Heart right ventricle (tissue), 16 donors: Measurements from ENCODE around the gene GRIN2A. TPM values are rescaled to one million over a fixed set of nuclear protein-coding genes. Genes with fewer than 3 reads are reported as not detected.

Source experiments
- ATAC-seq, 8 donors: fragments of 200-7000 bp; cut with Tn5 transposase; one replicate each; pipeline ENCODE4 v1.9.1; 2020; ENCODE audit warnings: mild to moderate bottlenecking in 8 of 8, moderate library complexity in 8 of 8, moderate number of reproducible peaks in 1 of 8
- DNase-seq, 2 donors: peaks; one replicate each; pipeline ENCODE4 v3.0.0-alpha.2; 2020
- H3K27ac ChIP-seq, 10 donors: fragments of 200-600 bp; sonication (generic) in 2 of 10; one replicate each; pipeline versions ENCODE4 v1.5.0 to v1.8.0; 2020 to 2022; ENCODE audit warnings: mild to moderate bottlenecking in 3 of 10
- H3K27me3 ChIP-seq, 7 donors: fragments of 200-600 bp; one replicate each; pipeline ENCODE4 v1.8.0; 2021 to 2022; ENCODE audit warnings: mild to moderate bottlenecking in 2 of 7
- H3K36me3 ChIP-seq, 9 donors: fragments of 200-600 bp; sonication (generic) in 1 of 9; one replicate each; pipeline versions ENCODE4 v1.5.0 to v1.8.0; 2020 to 2022; ENCODE audit warnings: mild to moderate bottlenecking in 2 of 9
- H3K4me1 ChIP-seq, 9 donors: fragments of 200-600 bp; sonication (generic) in 1 of 9; one replicate each; pipeline versions ENCODE4 v1.5.0 to v1.8.0; 2020 to 2022; ENCODE audit warnings: mild to moderate bottlenecking in 4 of 9
- H3K4me3 ChIP-seq, 10 donors: fragments of 200-600 bp; sonication (generic) in 2 of 10; one replicate each; pipeline versions ENCODE4 v1.5.0 to v1.8.0; 2020 to 2022; ENCODE audit warnings: mild to moderate bottlenecking in 7 of 10, moderate library complexity in 2 of 10
- H3K9me3 ChIP-seq, 11 donors: fragments of 200-600 bp in 10 of 11; sonication (generic) in 2 of 11; one replicate each; pipeline versions ENCODE4 v1.5.0 to v1.8.0; 2013 to 2022; ENCODE audit warnings: mild to moderate bottlenecking in 2 of 11, control low read depth in 1 of 11, moderate library complexity in 1 of 11
- CTCF ChIP-seq, 9 donors: fragments of 200-600 bp; sonication (generic) in 2 of 9; IDR thresholded peaks; one replicate each; pipeline versions ENCODE4 v1.5.0 to v1.8.0; 2021 to 2022; ENCODE audit warnings: antibody characterized with exemption in 9 of 9, mild to moderate bottlenecking in 5 of 9, moderate library complexity in 1 of 9
- WGBS, 2 donors: extraction: QIAGEN DNeasy Blood & Tissue Kit; methylation state at CpG; one replicate each; pipeline ENCODE4 v1.1.7; 2013; ENCODE audit warnings: inconsistent platforms in 1 of 2; 5-methylcytosine and 5-hydroxymethylcytosine counted together
- intact Hi-C, 10 donors: fragments of 100-400 bp; cut with DNase I; formaldehyde crosslinking; loops; one replicate each; pipeline versions ENCODE4 v1.11.1 to v1.14.2; 2022
- polyA plus RNA-seq, 2 donors: library from polyadenylated mRNA; stranded (reverse); fragments of 200-250 nt; gene quantifications; one replicate each; pipeline ENCODE4 v1.2.3, GENCODE V29; 2013
- total RNA-seq, 10 donors: library from RNA; stranded (reverse); fragmentation: NEBNext Ultra II Directional in 3 of 10; extraction: Animal tissue kit (Norgen Biotek cat#: 25700) in 3 of 10; gene quantifications; one replicate each; pipeline versions ENCODE4 v1.2.1 to v1.2.4, GENCODE V29; 2021 to 2023
- donor health status: Arrhythmogenic right ventricular cardiomyopathy.
- donor health status: ischemic (EF 13 %, LVEDD 7.1; RV severe dilation, severe dysfunction).
- donor health status: healthy with polysubstance abuse.
- donor health status: DM: no; HTN: yes; CAD: no.
- donor health status: DM: no; HTN: no; CAD: no.
- donor health status: ischemic (EF 25% LVEDD 6.9; RV normal size, moderate dysfunction).
- donor health status: ischemic (EF 25% LVEDD 5.7; RV mildly dilated, moderate dysfunction).
- donor health status: healthy.
- donor health status: DM: yes; HTN: yes; CAD: no.
- donor health status: Ischemic cardiomyopathy.
- donor health status: ischemic (EF 35%, LVEDD 5.7; RV mildly dilated, moderate dysfunction).
- donor health status: nonischemic (EF 11% LVEDD 7.7; RV severe dilation, severe dysfunction).
- donor health status: DM: yes; HTN: yes; CAD: no.
- donor health status: PGD.
- donor health status: ischemic (EF 29% LVEDD 5.4; RV normal size, mild dysfunction).
- donor health status: nonischemic (EF 23%, LVEDD 6.1; RV moderate dilation, normal function).

GRIN2A gene
- total and polyA plus RNA-seq, 12 donors, result 0.01 to 11.7 (median 4.7) TPM

DNA sequence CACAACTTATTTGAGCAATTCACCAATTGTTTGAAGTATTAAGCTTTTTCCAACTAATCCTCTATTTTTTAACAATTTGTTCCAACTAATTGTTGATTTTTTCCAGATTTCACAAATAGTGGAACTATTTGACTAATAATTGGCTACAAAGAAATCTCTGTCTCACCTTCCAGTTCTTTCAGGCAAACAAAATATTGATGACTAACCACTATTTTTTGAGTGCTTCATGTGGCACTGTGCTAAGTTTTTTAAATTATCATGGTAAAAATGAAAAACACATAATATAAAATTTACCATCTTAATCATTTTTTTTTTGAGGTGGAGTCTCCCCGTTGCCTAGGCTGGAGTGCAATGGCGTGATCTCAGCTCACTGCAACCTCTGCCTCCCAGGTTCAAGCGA is 24.6 kb upstream of the GRIN2A start:
- no peak for ATAC-seq

GRCh38 chr16:10206215-10206614 is 24.0 kb upstream of the GRIN2A start:
- H3K27me3 ChIP-seq, result peaks cover 0 to 7% (median 0%) of the 10 kb centered on the region in 7 donors
- no peaks in the 10 kb centered on the region for H3K36me3 ChIP-seq
- no peak overlapping the region for H3K27ac ChIP-seq
- WGBS, 2 donors, result 86 to 88% methylated on average over 1 of the region's 1 CpG
- H3K4me1 ChIP-seq, result no peaks in the 10 kb centered on the region
- H3K9me3 ChIP-seq, result peaks cover 0 to 9% (median 0%) of the 10 kb centered on the region in 11 donors
- intact Hi-C loops, result no loop called here
- ATAC-seq (no peak), DNase-seq (no peak)
- no peak overlapping the region for H3K4me3 ChIP-seq
- TF ChIP-seq CTCF (IDR thresholded peaks at IDR 0.05), result no peak

More for the DNA sequence above, 24.6 kb upstream of the GRIN2A start:
- Histone ChIP-seq H3K9me3 (peaks cover 0 to 9% (median 0%) of the 10 kb centered on the region in 11 donors), H3K4me3 (no peak overlapping the region), H3K27me3 (peaks cover 0 to 2% (median 0%) of the 10 kb centered on the region in 7 donors), H3K36me3 (no peaks in the 10 kb centered on the region), H3K4me1 (no peaks in the 10 kb centered on the region), H3K27ac (no peak overlapping the region)
- intact Hi-C loops, result no loop called here
- no peak for TF ChIP-seq CTCF (IDR thresholded peaks at IDR 0.05)
- DNase-seq, result no peak
- WGBS, 2 donors, result 74 to 88% methylated on average over 3 of the region's 3 CpGs

DNA sequence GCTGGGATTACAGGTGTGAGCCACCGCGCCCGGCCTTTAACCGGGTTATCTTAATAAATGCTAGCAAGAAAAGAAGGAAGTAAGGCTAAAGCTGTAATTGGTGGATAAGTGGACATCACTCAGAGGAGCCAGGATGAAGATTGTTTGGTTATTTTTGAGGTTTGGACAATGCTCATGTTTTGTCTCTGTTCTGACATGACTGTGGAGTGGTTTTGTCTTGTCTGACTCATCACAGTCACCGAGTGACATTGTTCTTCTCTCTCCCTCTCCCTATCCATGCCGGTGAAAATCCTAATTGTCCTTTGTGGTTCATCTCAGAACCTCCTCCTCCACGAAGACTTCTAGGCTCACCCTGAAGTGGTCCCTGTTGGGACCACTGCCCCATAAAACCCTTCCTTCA is 23.5 kb upstream of the GRIN2A start:
- H3K36me3 ChIP-seq, result no peaks in the 10 kb centered on the region
- H3K4me3 ChIP-seq, result no peak overlapping the region
- H3K9me3 ChIP-seq, result peaks cover 0 to 9% (median 0%) of the 10 kb centered on the region in 11 donors
- DNase-seq, result no peak
- no peaks in the 10 kb centered on the region for H3K4me1 ChIP-seq
- TF ChIP-seq CTCF (IDR thresholded peaks at IDR 0.05), result no peak
- WGBS, 2 donors, result 94 to 95% methylated on average over 7 of the region's 7 CpGs
- H3K27ac ChIP-seq, result no peak overlapping the region
- intact Hi-C loops, result no loop called here
- ATAC-seq, result no peak
- peaks cover 0 to 9% (median 0%) of the 10 kb centered on the region in 7 donors for H3K27me3 ChIP-seq

DNA sequence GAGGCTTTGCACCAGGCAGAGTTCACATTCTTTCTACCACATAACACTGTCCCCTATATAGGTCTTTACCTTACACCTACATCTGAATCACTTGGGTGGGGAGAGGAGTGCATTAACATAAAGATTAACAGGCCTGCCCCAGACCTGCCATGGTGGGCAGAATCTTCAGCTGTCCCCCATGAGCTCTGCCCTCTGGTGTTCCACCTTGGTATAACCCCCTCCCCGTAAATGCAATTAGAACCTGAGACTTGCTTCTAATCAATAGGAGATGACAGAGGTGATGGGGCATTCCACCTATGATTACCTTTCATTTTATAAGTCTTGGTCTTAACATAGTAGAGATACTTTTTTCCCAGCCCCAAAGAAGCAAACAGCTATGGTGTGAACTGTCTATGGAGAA is 20.4 kb upstream of the GRIN2A start:
- Histone ChIP-seq H3K4me1 (no peaks in the 10 kb centered on the region), H3K36me3 (no peaks in the 10 kb centered on the region), H3K27me3 (peaks cover 0 to 12% (median 0%) of the 10 kb centered on the region in 7 donors), H3K9me3 (peaks cover 0 to 9% (median 0%) of the 10 kb centered on the region in 11 donors), H3K4me3 (no peak overlapping the region), H3K27ac (no peak overlapping the region)
- 87 to 93% methylated on average over 1 of the region's 1 CpG for WGBS, 2 donors
- no peak for TF ChIP-seq CTCF (IDR thresholded peaks at IDR 0.05)
- ATAC-seq (no peak), DNase-seq (no peak)
- intact Hi-C loops, result loop anchor here in 1 of 10 donors (1.0 kb wide), 1 partner anchor 43 kb away; no protein-coding TSS in a partner anchor
